ENCODE measurements around the gene VSTM4.

Gene VSTM4

GRCh38 chr10:49091450-49092210, 23.7 kb downstream of the VSTM4 start:
- DNase-seq (ENCODE audit: low read depth in 2 of 2), result no peak

GRCh38 chr10:49090696-49091380, 24.5 kb downstream of the VSTM4 start:
- no peak for DNase-seq (ENCODE audit: low read depth in 2 of 2)

DNA sequence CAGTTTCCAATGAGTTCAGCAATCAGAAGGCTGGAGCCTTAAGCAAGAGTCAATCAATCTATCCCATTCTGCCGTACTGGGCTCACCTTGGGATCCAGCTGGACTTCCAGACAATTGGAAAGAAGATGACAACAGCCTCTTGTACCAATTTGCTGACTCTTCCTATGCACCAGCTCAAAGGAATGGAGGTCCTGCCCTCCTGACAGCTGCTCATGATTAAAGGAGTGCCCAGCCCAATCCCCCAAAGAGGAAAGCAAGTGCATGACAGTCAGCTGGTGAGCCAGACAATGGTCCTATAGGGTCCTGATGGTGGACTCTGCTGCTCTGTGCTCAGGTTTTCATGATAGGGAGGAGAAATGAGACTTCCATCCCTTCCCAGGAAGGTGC, 25.1 kb downstream of the VSTM4 start:
- no peak for DNase-seq (ENCODE audit: low read depth in 2 of 2)

GRCh38 chr10:49089557-49090188, 25.6 kb downstream of the VSTM4 start:
- DNase-seq (ENCODE audit: low read depth in 2 of 2), result no peak

DNA sequence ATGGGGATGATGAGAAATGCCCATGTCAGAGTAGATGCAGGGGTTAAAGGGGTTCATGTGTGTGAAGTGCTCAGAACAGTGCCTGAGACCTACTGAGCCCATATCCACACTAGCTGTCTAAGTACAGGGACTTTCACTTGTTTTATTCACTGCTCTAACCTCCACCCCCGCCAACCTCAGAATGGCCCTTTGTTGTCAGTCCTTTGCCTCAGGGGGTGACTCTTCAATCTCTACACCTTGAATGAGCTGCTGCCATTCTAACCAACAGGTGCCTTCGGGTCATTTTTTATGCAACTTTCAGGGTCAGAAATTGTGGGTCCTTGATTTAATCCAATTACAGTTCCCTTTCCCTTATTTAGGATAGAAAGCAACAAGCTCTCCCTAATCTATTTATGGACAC, 26.2 kb downstream of the VSTM4 start:
- no peak for DNase-seq (ENCODE audit: low read depth in 2 of 2)

GRCh38 chr10:49086889-49087288, 28.4 kb downstream of the VSTM4 start:
- no peak for DNase-seq (ENCODE audit: low read depth in 2 of 2)

- DNase-seq (ENCODE audit: low read depth in 2 of 2), result no peak
These were observed 32.1 kb downstream of the VSTM4 start for GRCh38 chr10:49083261-49083660.

GRCh38 chr10:49082766-49083165, 32.6 kb downstream of the VSTM4 start:
- no peak for DNase-seq (ENCODE audit: low read depth in 2 of 2)

DNA sequence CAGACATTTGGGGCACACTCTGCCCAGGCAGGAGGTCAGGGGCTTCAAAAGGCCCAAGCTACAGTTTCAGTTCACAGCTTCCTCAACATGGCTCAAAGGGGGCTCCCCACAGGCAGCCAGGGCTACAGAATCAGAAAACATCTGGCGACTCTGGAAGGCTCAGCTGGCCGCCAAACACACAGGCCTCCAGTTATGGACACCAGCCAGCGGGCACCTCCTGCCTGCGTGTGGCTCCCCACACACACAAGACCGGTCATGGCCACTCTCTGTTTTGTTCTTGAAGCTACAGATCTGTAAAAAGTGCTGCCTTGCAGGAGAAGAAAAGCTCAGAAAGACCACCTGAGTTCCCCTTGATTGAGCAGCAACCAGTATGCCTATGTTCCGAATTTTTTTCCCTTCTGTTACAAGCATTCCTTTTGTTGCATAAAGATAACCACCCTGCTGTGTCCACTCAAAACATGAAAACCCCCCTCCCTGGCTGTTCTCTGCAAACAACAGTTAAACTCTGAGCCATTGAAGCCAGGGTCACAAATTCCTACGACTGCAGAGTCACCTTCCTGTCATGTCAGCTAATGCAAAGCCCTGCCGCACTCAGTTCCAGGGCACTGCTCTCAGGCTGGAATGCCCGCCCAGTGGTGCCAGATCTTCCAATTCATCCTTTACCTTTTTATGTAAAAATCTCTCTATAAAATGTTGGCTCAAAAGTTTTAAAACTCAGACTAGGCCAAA, 33.6 kb downstream of the VSTM4 start:
- no peak for DNase-seq (ENCODE audit: low read depth in 2 of 2)

GRCh38 chr10:49080965-49081364, 34.4 kb downstream of the VSTM4 start:
- DNase-seq (ENCODE audit: low read depth in 2 of 2), result no peak

DNA sequence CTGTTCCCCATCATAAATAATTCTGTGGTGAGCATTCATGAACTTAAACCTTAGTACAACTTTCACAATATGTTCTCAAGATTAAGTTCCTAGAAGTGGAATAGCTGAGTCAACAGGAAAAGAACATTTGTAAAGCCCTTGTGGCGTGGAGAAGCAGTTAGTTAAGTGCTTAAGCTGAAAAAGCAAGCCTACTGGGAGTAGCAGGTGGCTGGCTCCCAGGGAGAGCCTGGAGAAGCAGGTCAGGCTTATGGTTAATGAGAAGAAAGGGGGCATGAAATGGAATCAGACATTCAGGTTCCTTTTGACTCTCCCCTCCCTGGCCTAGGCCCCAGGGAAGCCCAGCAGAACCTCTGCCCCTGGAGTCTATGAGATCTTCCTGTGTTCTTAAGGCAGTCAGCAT, 35.3 kb downstream of the VSTM4 start:
- no peak for DNase-seq (ENCODE audit: low read depth in 2 of 2)

- DNase-seq (ENCODE audit: low read depth in 2 of 2), result no peak
These were observed 35.8 kb downstream of the VSTM4 start for GRCh38 chr10:49079499-49079898.

DNA sequence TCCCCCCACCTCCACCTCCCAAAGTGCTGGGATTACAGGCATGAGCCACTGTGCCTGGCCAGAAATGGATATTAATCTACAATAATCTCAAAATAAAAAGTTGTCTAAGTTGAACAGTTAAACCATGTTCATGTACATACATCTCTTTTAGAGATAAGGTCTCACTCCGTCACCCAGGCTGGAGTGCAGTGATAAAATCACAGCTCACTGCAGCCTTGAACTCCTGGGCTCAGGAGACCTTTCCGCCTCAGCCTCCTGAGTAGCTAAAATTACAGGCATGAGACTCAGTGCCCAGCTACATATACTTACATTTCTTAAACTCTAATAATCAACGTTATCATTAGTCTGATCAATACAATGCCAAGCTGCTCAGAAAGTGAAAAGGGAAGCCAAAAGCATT, 36.2 kb downstream of the VSTM4 start:
- no peak for DNase-seq (ENCODE audit: low read depth in 2 of 2)

GRCh38 chr10:49078433-49078832, 36.9 kb downstream of the VSTM4 start:
- no peak for DNase-seq (ENCODE audit: low read depth in 2 of 2)

DNA sequence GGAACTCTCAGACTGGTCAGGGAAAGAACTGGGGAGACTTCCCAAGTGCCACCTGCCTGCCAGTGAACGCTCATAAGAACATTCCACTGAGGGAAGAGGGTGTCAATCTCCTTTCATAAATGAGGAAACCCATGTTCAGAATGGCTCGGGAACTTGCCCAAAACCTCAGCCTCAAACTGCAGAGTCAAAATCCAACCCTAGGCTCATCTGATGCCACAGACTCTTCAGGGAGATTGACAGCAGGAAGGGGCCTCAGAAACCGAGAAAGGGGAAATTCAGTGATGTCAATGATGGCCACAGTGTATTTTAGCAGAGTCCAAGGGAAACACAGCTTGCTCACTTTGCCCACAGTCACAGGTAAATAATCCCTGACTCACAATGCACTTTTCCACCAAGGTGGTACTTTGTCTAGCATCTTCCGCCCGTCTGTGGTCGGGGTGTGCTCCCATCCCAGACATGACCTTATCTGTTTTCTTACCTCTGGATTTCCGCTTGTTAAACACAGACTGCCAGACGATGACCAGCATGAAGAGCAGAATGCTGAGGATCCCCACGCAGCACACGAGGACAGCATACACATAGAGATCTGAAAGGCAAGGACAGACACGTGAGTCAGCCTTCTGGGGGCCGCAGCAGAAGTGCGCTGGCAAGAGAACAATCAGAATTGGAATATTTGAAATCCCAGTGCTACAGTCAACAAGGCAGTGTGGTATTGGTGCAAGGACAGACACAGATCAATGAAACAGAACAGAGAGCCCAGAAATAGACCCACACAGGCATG, 38.4 kb downstream of the VSTM4 start:
- no peak for DNase-seq (ENCODE audit: low read depth in 2 of 2)

GRCh38 chr10:49076319-49076718, 39.0 kb downstream of the VSTM4 start:
- no peak for DNase-seq (ENCODE audit: low read depth in 2 of 2)

DNA sequence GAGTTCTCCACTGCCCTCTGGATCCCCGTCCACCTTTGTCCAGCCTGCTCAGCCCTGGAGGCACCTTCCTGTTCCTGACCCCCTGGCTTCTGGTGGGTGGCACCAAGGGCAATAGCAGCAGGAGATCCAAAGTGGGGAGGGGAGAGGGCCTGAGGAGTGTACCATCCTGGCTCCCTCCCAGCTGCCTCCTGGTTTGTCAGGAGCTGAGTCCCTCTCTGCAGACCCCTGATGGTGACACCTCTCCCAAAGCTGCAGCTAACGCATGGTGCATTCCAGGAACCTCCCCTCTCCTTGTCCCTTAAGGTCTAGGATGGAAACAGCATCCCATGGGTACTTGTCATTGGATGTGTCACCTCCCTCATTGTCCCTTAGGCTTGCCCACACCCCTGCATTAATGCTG, 39.6 kb downstream of the VSTM4 start:
- DNase-seq (ENCODE audit: low read depth in 2 of 2), result no peak

DNA sequence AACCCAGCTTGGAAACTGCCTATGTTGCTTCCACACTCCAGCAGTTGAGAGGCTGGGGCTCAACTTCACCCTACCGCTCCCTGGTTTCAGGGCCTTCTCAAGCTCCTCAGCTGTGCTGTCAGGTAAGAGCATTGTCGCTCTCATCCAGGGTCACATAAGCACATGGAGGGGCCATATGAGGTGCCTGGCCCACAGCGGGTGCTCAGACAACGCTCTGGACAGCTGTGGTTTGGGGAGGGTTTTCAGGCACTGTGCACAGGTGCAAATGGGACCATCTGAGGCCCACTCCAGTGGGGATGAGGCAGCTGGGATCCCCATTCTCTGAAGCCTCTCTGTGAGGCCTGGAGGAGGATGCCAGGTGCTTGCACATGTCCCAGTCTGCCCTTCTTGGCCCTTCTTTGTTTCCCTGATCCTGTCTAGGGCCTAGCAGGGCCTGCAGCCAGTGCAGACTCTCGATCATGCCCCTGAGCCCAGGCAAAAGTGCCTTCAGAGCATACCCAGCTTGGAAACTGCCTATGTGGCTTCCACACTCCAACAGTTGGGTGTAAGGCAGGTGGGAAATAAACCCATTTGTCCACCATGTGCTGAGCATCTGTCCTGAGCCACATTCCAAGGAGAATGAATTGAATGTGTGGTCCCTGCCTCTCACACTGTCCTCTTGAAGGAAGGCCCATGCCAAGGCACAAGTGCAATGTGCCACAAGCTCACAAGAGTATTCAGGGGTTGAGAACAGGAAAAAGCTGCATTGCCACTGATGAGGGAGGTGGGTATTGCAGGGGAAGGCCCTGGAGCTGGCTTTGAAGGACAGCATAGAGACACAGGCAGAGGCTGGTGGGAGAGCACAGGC, 40.3 kb downstream of the VSTM4 start:
- no peak for DNase-seq (ENCODE audit: low read depth in 2 of 2)

- DNase-seq (ENCODE audit: low read depth in 2 of 2), result no peak
These were observed 43.0 kb downstream of the VSTM4 start for GRCh38 chr10:49072166-49072885.

GRCh38 chr10:49071160-49071761, 44.1 kb downstream of the VSTM4 start:
- DNase-seq (ENCODE audit: low read depth in 2 of 2), result no peak

Measured in stimulated activated CD8-positive, alpha-beta memory T cell treated with anti-CD3 and anti-CD28 coated beads, Interleukin-15, amount 100 ng/mL, for 4 hours (primary cell).